GM19035 (cell line): Measurements from ENCODE around the gene UTP18.
"Not testable (repeated sequence)": the region's sequence is repeated elsewhere in the genome, so short reads cannot be mapped to it uniquely, and the experiment has no call there.

Experiments
- ATAC-seq: cut with Tn5 transposase; IDR thresholded peaks from one replicate; pipeline ENCODE4 v1.9.1; 2021; ENCODE audit not compliant: unreplicated experiment

Gene UTP18

GRCh38 chr17:51330861-51331503 is 70.6 kb downstream of the UTP18 start:
- ATAC-seq = not testable (repeated sequence)

- no peak for ATAC-seq
These were observed 74.8 kb downstream of the UTP18 start for GRCh38 chr17:51335006-51335590.

GRCh38 chr17:51335883-51336822 is 75.8 kb downstream of the UTP18 start:
- no peak for ATAC-seq

GRCh38 chr17:51341457-51341856 is 81.1 kb downstream of the UTP18 start:
- ATAC-seq = no peak

GRCh38 chr17:51342257-51342656 is 81.9 kb downstream of the UTP18 start:
- ATAC-seq = no peak

GRCh38 chr17:51344532-51344931 is 84.2 kb downstream of the UTP18 start:
- no peak for ATAC-seq

GRCh38 chr17:51346218-51346982 is 86.1 kb downstream of the UTP18 start:
- ATAC-seq = no peak
